ENCODE data around the gene ARHGAP28.

ARHGAP28 gene

DNA sequence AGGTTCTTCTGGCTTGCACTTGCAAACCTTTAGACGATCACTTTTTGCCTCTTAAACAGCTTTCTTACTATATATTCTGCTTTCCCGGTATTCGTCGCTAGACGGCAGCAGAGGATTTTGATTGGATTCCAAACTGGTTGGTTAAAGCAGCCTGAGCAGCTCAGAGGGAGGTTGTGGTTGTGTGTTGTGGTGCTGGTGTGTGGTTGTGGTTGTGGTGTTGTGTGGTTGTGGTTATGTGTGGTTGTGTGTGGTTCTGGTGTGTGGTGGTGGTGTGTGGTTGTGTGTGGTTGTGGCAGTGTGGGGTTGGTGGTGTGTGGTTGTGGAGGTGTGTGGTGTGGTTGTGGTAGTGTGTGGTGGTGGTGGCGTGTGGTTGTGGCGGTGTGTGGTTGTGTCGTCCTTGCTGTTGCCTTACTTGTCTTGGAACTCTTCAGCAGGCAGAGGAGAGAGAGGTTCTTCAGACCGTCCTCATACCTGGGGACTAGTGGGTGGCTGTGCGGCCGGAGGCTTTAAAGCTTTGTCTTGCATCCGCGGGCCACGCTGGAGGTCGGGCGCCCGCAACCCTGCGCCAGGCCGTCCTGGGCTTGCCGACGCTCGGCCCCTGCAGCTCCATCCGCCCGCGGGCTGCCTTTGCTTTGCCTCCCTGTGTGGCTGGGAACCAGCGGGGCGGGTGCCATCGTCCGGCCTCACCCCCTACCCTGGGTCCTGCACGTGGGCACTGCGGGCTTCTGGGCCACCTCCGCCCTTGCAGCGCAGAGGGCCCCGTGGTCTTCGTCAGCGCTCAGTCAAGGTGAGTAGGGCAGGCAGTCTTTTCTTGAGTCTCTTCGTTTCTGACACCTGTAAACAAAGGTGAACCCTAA, 190.8 kb downstream of the ARHGAP28 start:
- Histone ChIP-seq H3K36me3 (no peaks in the 10 kb centered on the region), H3K27ac (no peak overlapping the region), H3K4me3 (ENCODE audit: low read depth, low read length) (no peak overlapping the region), H3K9me3 (ENCODE audit: severe bottlenecking) (no peaks in the 10 kb centered on the region), H3K27me3 (ENCODE audit: insufficient read depth, low read depth, severe bottlenecking) (no peaks in the 10 kb centered on the region)
- DNase-seq = peak; percentile 77
- TF ChIP-seq, protein P1, sequence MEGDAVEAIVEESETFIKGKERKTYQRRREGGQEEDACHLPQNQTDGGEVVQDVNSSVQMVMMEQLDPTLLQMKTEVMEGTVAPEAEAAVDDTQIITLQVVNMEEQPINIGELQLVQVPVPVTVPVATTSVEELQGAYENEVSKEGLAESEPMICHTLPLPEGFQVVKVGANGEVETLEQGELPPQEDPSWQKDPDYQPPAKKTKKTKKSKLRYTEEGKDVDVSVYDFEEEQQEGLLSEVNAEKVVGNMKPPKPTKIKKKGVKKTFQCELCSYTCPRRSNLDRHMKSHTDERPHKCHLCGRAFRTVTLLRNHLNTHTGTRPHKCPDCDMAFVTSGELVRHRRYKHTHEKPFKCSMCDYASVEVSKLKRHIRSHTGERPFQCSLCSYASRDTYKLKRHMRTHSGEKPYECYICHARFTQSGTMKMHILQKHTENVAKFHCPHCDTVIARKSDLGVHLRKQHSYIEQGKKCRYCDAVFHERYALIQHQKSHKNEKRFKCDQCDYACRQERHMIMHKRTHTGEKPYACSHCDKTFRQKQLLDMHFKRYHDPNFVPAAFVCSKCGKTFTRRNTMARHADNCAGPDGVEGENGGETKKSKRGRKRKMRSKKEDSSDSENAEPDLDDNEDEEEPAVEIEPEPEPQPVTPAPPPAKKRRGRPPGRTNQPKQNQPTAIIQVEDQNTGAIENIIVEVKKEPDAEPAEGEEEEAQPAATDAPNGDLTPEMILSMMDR (IDR thresholded peaks at IDR 0.05; ENCODE audit: low read depth, low read length) = peak; percentile 85

DNA sequence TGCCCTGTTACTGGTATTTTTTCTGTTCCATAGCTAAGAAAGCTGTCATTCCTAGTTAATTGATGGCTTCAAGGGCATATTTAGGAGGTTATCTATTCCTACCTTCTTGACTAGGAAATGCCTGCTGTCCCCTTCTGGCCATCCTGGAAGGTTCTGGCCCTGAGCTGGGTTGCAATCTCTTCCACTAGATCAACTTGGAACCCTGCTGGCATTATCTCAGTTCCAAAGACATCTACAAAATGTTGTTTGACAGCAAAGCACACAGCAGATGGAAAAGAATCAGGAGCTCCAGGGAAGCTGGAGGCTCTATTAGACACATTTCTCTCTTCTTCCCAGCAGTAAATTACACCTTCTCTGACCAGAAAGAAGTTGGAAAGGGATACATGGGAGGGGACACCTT, 192.1 kb downstream of the ARHGAP28 start:
- Histone ChIP-seq H3K9me3 (ENCODE audit: severe bottlenecking) (no peaks in the 10 kb centered on the region), H3K27ac (no peak overlapping the region), H3K27me3 (ENCODE audit: insufficient read depth, low read depth, severe bottlenecking) (no peaks in the 10 kb centered on the region), H3K36me3 (no peaks in the 10 kb centered on the region), H3K4me3 (ENCODE audit: low read depth, low read length) (no peak overlapping the region)
- no peak for DNase-seq
- TF ChIP-seq, protein P1 (IDR thresholded peaks at IDR 0.05; ENCODE audit: low read depth, low read length) = no peak

DNA sequence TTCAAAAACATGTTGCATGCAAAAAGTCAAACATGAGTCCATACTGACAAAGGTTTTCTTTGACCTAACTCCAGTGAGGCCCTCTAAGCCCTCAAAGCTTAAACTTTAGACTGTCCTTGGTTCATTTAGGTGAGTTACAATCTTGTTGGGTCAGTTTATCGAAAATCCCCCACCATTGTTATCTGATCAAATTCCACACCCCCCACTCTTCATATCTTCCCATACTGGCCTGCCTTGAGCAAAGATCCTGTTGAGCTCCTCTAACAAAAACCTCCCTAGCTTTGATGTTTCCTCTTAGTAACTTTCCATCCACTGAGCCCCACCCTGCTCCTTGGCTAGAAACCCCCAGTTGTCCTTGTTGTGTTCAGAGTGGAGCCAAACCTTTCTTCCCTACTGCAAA, 193.7 kb downstream of the ARHGAP28 start:
- Histone ChIP-seq H3K36me3 (no peaks in the 10 kb centered on the region), H3K27me3 (ENCODE audit: insufficient read depth, low read depth, severe bottlenecking) (no peaks in the 10 kb centered on the region), H3K4me3 (ENCODE audit: low read depth, low read length) (no peak overlapping the region), H3K27ac (no peak overlapping the region), H3K9me3 (ENCODE audit: severe bottlenecking) (no peaks in the 10 kb centered on the region)
- DNase-seq = no peak
- TF ChIP-seq, protein P1 (IDR thresholded peaks at IDR 0.05; ENCODE audit: low read depth, low read length) = no peak

DNA sequence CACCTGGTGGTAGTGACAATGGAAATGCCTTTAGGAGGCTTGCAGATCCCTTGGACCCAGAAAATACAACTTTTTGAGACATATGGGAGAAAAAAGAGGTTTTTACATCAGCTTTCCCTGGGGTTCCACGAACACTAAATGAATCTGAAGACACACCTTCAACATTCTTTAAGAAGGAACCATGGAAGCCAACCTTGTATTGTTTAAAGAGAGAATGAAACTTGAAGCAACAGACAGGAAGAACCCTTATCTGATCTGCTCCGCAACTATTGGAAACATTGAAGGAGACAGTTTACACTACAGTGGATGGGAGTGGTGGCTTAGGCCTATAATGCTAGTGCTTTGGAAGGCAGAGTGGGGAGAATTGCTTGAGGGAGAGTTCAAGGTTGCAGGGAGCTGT, 197.6 kb downstream of the ARHGAP28 start:
- no peaks in the 10 kb centered on the region for H3K27me3 ChIP-seq (ENCODE audit: insufficient read depth, low read depth, severe bottlenecking)
- no peak for DNase-seq
- H3K9me3 ChIP-seq (ENCODE audit: severe bottlenecking) = no peaks in the 10 kb centered on the region
- H3K4me3 ChIP-seq (ENCODE audit: low read depth, low read length) = no peak overlapping the region
- TF ChIP-seq, protein P1 (IDR thresholded peaks at IDR 0.05; ENCODE audit: low read depth, low read length) = no peak
- no peaks in the 10 kb centered on the region for H3K36me3 ChIP-seq
- no peak overlapping the region for H3K27ac ChIP-seq

DNA sequence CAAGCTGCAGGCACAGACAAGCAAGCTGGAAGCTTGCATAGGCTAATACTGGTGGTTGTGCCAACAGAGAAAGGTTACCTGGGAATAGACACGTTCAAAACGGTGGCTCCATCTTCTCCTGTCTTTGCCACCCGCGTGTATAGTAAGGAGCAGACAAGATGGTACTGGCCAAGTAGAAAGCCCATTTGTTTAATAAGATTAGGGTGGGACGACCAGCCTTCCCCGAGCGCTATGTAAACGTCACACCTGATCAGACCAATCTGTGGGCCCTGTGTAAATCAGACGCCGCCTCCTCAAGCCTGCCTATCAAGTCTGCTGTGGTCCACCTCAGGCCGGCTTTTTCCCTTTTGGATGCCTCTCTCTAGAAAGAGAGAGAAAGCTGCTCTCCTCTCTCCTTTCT, 198.8 kb downstream of the ARHGAP28 start:
- TF ChIP-seq, protein P1 (IDR thresholded peaks at IDR 0.05; ENCODE audit: low read depth, low read length) = no peak
- Histone ChIP-seq H3K4me3 (ENCODE audit: low read depth, low read length) (no peak overlapping the region), H3K27ac (no peak overlapping the region), H3K36me3 (no peaks in the 10 kb centered on the region), H3K9me3 (ENCODE audit: severe bottlenecking) (no peaks in the 10 kb centered on the region), H3K27me3 (ENCODE audit: insufficient read depth, low read depth, severe bottlenecking) (no peaks in the 10 kb centered on the region)
- no peak for DNase-seq

All from WERI-Rb-1 (cell line).